ENCODE data around the gene PKNOX2. TPM values are rescaled to one million over a fixed set of nuclear protein-coding genes. Genes with fewer than 3 reads are reported as not detected.

The PKNOX2 gene
- total RNA-seq, 1 experiment from 2014 or later: 0.10 TPM

DNA sequence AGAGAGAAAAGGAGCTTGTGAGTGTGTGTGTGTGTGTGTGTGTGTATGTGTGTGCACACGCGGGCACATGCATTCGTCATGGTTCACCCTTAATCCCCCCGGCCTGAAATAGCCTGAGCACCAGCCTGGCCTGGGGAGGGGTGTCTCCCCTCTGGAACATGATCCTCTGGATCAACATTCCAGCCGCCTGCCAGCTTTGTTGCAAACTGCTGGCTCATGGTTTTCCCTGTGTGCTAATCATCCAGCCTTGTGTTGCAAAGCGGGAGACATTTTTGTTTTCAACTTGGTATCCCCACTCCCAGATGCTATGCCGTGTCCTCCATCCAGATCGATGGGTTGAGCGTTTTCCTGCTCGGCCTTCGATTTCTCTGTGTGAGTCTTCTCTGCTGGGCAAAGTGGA lies 237.2 kb downstream of the PKNOX2 start:
- no peak for DNase-seq (ENCODE audit: low read depth)

GRCh38 chr11:125402435-125402834 lies 237.9 kb downstream of the PKNOX2 start:
- DNase-seq (ENCODE audit: low read depth): peak; percentile 23

- DNase-seq (ENCODE audit: low read depth): no peak
Observed at GRCh38 chr11:125404157-125404810, 239.7 kb downstream of the PKNOX2 start.

GRCh38 chr11:125404811-125405790 lies 240.6 kb downstream of the PKNOX2 start:
- peak; percentile 60 for DNase-seq (ENCODE audit: low read depth)

- DNase-seq (ENCODE audit: low read depth): no peak
Observed at GRCh38 chr11:125407046-125407445, 242.5 kb downstream of the PKNOX2 start.

DNA sequence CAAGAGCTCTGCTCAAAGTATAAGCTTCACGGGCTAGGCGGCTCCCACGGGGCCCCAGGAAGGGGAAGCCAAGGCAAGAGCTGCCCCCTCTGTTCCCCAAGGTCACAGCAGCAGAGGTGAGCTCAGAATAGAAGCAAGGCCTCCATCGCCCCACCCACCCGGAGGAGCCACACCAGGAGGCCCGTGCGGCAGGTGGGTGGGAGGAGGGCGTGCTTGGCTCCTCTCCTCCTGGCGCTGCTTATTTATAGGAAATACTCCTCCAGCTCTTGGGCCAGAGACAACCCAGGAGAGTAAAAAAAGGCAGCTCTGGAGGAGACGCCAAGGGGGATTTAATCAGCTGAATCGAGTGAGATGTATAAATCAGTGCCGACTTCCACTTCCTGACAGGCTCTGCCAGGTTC lies 243.8 kb downstream of the PKNOX2 start:
- DNase-seq (ENCODE audit: low read depth): no peak

GRCh38 chr11:125410091-125410490 lies 245.5 kb downstream of the PKNOX2 start:
- DNase-seq (ENCODE audit: low read depth): no peak

- no peak for DNase-seq (ENCODE audit: low read depth)
Observed at GRCh38 chr11:125412177-125412496, 247.6 kb downstream of the PKNOX2 start.

DNA sequence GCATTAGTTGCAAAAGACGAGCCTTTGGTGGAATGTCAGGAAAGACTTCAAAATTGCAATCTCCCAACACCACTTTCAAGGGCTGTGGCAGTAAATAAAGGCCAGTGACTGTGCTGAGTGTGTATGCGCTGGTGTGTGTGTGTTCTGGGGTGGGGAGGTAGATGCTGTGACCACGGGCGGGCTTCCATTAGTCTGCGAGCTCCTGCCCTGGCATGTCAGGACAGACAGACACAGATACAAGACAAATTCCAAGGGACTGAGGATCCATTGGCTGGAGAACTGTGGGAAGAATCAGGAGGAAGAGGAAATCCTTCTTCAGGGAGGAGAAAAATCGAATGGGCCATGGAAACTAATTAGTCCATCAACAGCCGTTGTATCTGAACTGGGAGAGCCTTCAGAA lies 248.0 kb downstream of the PKNOX2 start:
- DNase-seq (ENCODE audit: low read depth): no peak

- no peak for DNase-seq (ENCODE audit: low read depth)
Observed at GRCh38 chr11:125413226-125413625, 248.7 kb downstream of the PKNOX2 start.

DNA sequence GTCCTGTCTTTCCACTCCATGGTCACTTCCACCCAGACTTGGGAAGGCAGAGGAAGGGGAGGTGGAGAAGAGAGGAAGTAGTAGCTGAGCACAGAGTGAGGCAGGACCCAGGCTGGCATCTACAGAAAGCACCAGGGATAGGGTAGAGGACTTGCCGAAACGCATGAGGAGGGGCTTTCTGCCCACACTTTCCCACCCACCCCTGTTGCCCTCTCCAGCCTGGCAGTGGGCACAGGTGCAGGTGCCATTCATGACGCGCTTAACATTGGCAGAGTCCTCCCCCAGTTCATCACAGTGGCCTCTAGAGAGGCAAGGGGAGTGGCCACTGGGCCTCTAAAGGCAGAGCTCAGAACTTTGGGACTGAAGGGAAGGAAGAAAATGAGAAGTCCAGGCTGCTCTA lies 249.6 kb downstream of the PKNOX2 start:
- DNase-seq (ENCODE audit: low read depth): no peak

- DNase-seq (ENCODE audit: low read depth): no peak
Observed at GRCh38 chr11:125416981-125417935, 252.7 kb downstream of the PKNOX2 start.

DNA sequence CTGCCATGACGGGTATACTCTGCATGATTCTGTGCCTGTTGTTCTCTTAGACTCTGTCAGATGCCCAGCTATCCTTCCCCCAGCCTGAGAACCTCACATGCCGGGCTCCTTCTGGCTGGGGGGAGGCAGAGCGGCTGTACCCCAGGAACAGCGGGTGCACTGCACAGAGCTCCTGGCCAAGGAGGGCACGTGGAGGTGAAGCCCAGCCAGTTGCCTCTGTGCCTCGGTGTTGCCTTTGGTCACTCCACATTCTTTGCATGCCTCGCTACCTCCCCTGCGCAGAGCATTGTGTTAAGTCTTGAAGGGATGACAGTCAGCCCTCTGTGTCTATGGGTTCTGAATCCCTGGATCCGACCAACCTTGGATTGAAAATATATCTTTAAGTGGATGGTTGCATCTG lies 253.8 kb downstream of the PKNOX2 start:
- no peak for DNase-seq (ENCODE audit: low read depth)

DNA sequence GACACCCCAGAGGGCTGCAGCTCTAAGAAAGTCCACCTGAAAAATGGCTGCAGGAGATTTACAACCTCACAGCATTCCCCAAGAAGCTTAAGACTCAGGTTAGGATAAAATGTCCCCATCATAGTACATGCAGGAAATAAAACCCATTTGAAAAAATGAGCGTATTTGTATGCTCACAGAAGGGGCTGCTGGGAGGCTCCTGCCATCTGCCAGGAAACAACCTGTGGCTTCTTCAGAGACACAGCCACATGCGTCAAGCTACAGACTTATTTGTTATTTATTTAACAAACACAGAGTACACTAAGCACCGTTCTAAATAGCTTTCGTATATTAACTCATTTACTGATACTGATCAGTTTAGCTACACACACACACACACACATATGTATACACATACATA lies 258.1 kb downstream of the PKNOX2 start:
- no peak for DNase-seq (ENCODE audit: low read depth)

GRCh38 chr11:125423247-125423849 lies 258.8 kb downstream of the PKNOX2 start:
- no peak for DNase-seq (ENCODE audit: low read depth)

- no peak for DNase-seq (ENCODE audit: low read depth)
Observed at GRCh38 chr11:125425601-125426000, 261.1 kb downstream of the PKNOX2 start.

- DNase-seq (ENCODE audit: low read depth): no peak
Observed at GRCh38 chr11:125426818-125427528, 262.4 kb downstream of the PKNOX2 start.

DNA sequence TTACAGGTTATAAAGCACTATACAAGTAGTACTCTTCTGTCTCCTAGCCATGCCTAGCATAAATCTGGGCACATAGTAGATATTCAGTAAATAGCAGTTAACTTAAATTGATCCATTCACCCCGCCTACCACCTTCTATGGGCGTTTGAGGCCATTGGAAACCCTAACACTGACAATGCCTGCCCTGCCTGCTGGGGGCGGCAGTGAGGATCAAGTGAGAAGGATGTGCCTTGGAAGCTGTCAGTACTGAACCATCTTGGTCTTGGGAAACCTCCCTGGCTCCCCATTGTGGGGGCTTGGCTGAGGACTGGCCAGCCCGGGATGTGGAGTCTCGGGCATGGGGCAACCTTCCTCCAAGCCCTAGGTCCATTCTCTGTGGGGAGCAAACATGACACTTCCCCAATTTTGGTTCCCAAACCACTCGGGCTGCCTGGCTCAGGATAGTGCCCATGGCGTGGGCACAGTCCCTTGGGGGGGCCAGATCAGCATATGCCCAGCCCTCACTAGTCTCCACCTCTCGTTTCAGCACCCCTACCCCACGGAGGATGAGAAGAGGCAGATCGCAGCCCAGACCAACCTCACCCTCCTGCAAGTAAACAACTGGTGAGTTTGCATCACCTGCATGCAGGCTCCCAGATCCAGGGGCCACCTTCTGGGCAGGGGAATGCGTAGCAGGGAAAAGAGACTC lies 264.1 kb downstream of the PKNOX2 start:
- DNase-seq (ENCODE audit: low read depth): no peak

DNA sequence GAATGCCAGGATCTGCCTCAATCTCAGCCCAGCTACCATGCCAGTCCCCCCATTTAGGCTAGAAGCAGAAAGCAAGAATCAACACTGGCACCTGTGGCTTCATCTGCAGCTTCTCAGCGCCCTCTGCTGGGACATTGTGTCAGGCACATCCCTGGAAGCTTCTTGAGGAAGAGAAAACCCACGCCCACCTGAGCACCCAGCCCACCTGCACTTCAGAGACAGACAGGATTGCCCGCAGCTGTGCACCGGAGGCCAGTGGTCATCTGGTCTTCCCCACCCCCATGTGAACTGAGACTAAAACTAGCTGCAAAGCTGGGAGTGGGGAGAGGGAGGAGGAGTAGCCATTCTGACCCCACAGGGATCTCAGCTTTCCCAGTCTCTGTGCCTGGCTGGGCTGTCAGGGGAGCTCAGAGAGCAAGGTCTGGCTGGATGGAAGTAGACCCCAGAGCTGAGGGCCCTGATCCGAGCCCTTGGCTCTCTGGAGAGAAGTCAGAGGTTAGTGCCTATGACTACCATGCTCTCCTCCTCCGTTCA lies 264.7 kb downstream of the PKNOX2 start:
- DNase-seq (ENCODE audit: low read depth): no peak

Data from HT1080 (cell line).